PC-9 (cell line): ENCODE data around the gene SDK1. TPM values are rescaled to one million over a fixed set of nuclear protein-coding genes. Genes with fewer than 3 reads are reported as not detected.

Source experiments
- BruUV-seq: library from RNA; stranded (reverse); fragments of 400-500 nt; replicated peaks from 2 replicates; lab custom pipeline; 2021; lab: Mats Ljungman, UMichigan
- CTCF ChIA-PET: fragments of 300-600 bp; sonication (Branson Sonifier 250); formaldehyde crosslinking; loops from one replicate; lab custom pipeline; 2022; ENCODE audit warnings: antibody characterized with exemption; lab: Charles Lee
- POLR2A ChIA-PET: fragments of 300-600 bp; sonication (Branson Sonifier 250); formaldehyde crosslinking; loops from one replicate; lab custom pipeline; 2022; ENCODE audit warnings: antibody characterized with exemption; ENCODE audit not compliant: unreplicated experiment; lab: Charles Lee
- DNase-seq, 2 experiments: peaks; one replicate each; pipeline versions ENCODE4 v3.0.0 to v3.0.0-alpha.2; 2015 to 2022; ENCODE audit warnings: mixed read lengths in 1 of 2
- H2AFZ ChIP-seq: fragments of 200-600 bp; sonication (generic); 2 replicates; pipeline ENCODE4 v1.8.1; 2017; ENCODE audit warnings: antibody characterized with exemption
- H3F3A ChIP-seq: fragments of 200-600 bp; sonication (generic); 2 replicates; pipeline ENCODE4 v1.8.1; 2017; ENCODE audit warnings: antibody characterized with exemption, mild to moderate bottlenecking, low read depth; ENCODE audit not compliant: insufficient read depth
- H3K27ac ChIP-seq: fragments of 200-600 bp; sonication (generic); 2 replicates; pipeline ENCODE4 v1.6.1; 2016; ENCODE audit warnings: mixed run types
- H3K27me3 ChIP-seq: fragments of 200-600 bp; sonication (generic); 2 replicates; pipeline ENCODE4 v1.6.1; 2016; ENCODE audit warnings: low read depth, mixed run types; ENCODE audit not compliant: insufficient read depth
- H3K36me3 ChIP-seq: fragments of 200-600 bp; sonication (generic); 2 replicates; pipeline ENCODE4 v1.6.1; 2016; ENCODE audit warnings: low read depth, mixed run types
- H3K4me1 ChIP-seq: fragments of 200-600 bp; sonication (generic); replicated peaks from 2 replicates; pipeline ENCODE4 v1.6.1; 2016; ENCODE audit warnings: mixed run types; ENCODE audit not compliant: insufficient read depth
- H3K4me2 ChIP-seq: fragments of 200-600 bp; sonication (generic); 2 replicates; pipeline ENCODE4 v1.6.1; 2017; ENCODE audit warnings: mixed run types
- H3K4me3 ChIP-seq: fragments of 200-600 bp; sonication (generic); 2 replicates; pipeline ENCODE4 v1.6.1; 2016; ENCODE audit warnings: mixed run types
- H3K79me2 ChIP-seq: fragments of 200-600 bp; sonication (generic); 2 replicates; pipeline ENCODE4 v1.6.1; 2017; ENCODE audit warnings: low read depth, mixed run types
- H3K9me2 ChIP-seq: fragments of 200-600 bp; sonication (generic); 2 replicates; pipeline ENCODE4 v1.8.1; 2017; ENCODE audit warnings: mild to moderate bottlenecking; ENCODE audit not compliant: insufficient read depth
- H3K9me3 ChIP-seq: fragments of 200-600 bp; sonication (generic); 2 replicates; pipeline ENCODE4 v1.8.1; 2016; ENCODE audit warnings: low read depth; ENCODE audit not compliant: insufficient read depth
- H4K20me1 ChIP-seq: fragments of 200-600 bp; sonication (generic); 2 replicates; pipeline ENCODE4 v1.8.1; 2017; ENCODE audit not compliant: insufficient read depth
- CTCF ChIP-seq: fragments of 200-600 bp; sonication (generic); conservative IDR thresholded peaks from 2 replicates; pipeline ENCODE4 v1.6.1; 2017; ENCODE audit warnings: mixed run types, antibody characterized with exemption, mild to moderate bottlenecking, moderate library complexity
- EZH2 ChIP-seq: fragments of 200-600 bp; sonication (generic); IDR thresholded peaks from 2 replicates; pipeline ENCODE4 v1.8.0; 2017; ENCODE audit warnings: antibody characterized with exemption, low read depth
- intact Hi-C: fragments of 100-400 bp; cut with micrococcal nuclease; formaldehyde crosslinking; loops from one replicate; pipeline ENCODE4 v1.10.0; 2022; ENCODE audit not compliant: unreplicated experiment
- total RNA-seq: library from RNA; stranded (reverse); gene quantifications from 2 replicates; pipeline ENCODE4 v1.2.3, GENCODE V29; 2021

The SDK1 gene
- total RNA-seq, 1 experiment from 2014 or later: not detected

DNA sequence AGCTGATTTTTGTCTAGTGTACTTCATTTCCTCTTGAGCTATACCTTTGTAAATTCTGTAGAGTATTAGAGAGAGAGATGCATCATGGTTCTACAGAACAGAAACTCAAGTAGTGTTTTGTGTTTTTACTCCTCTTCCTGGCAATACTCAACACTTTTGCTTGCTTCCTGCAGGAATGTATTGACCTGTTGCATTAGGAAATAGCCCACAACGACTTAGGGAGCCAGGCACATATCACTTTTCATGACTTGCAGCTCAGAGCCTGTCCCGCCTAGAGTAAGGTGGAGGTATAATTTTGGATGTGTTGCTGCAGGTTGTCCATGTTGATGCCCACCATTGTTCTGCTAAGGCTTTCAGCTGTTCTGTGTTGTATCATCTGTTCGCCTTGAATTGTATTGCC lies 216.3 kb downstream of the SDK1 start:
- Histone ChIP-seq H3K4me3 (no peak overlapping the region), H3K27ac (no peak overlapping the region), H3K4me1 (no peaks in the 10 kb centered on the region), H4K20me1 (no peaks in the 10 kb centered on the region), H3K4me2 (no peak overlapping the region), H3K27me3 (peaks cover 22% of the 10 kb centered on the region), H3K9me2 (no peaks in the 10 kb centered on the region), H2AFZ (no peak overlapping the region), H3K9me3 (no peaks in the 10 kb centered on the region), H3K36me3 (no peaks in the 10 kb centered on the region), H3F3A (no peaks in the 10 kb centered on the region), H3K79me2 (no peaks in the 10 kb centered on the region)
- ChIA-PET POLR2A (no interaction called here), CTCF (no interaction called here)
- intact Hi-C loops: no loop called here
- TF ChIP-seq CTCF (no peak), EZH2 (no peak)
- DNase-seq: no peak
- no TSS peak for BruUV-seq

DNA sequence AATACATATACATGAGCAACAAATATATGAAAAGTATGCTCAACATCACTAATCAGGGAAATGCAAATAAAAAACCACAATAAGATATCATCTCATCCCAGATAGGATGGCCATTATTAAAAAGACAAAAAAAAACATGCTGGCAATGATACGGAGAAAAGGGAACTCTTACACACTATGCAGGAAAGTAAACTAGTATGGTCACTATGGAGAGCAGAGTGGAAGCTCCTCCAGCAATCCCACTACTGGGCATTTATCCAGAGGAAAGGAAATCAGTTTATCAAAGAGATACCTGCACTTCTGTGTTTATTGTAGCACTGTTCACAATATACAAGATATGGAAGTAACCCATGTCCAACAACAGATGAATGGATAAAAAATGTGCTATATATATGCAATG lies 217.5 kb downstream of the SDK1 start:
- BruUV-seq: no TSS peak
- CTCF ChIA-PET: no interaction called here
- POLR2A ChIA-PET: interaction anchor here (0.7 kb wide), 1 partner anchor 115 kb away, joined by 9 read pairs; no protein-coding TSS in a partner anchor

GRCh38 chr7:3520206-3520605 lies 219.2 kb downstream of the SDK1 start:
- ChIA-PET CTCF (no interaction called here), POLR2A (no interaction called here)
- no peaks in the 10 kb centered on the region for H4K20me1 ChIP-seq
- H3K9me3 ChIP-seq: no peaks in the 10 kb centered on the region
- H3K36me3 ChIP-seq: no peaks in the 10 kb centered on the region
- no TSS peak for BruUV-seq
- intact Hi-C loops: no loop called here
- H3K79me2 ChIP-seq: no peaks in the 10 kb centered on the region
- no peak for TF ChIP-seq EZH2
- TF ChIP-seq CTCF: no peak
- H3K27ac ChIP-seq: no peak overlapping the region
- no peak overlapping the region for H2AFZ ChIP-seq
- no peaks in the 10 kb centered on the region for H3F3A ChIP-seq
- H3K4me3 ChIP-seq: no peak overlapping the region
- H3K4me1 ChIP-seq: no peaks in the 10 kb centered on the region
- H3K4me2 ChIP-seq: no peak overlapping the region
- no peaks in the 10 kb centered on the region for H3K9me2 ChIP-seq
- no peak for DNase-seq
- peaks cover 41% of the 10 kb centered on the region for H3K27me3 ChIP-seq

More for the DNA sequence above, 217.5 kb downstream of the SDK1 start:
- Histone ChIP-seq H3K4me2 (no peak overlapping the region), H3K36me3 (no peaks in the 10 kb centered on the region), H4K20me1 (no peaks in the 10 kb centered on the region), H3K9me2 (no peaks in the 10 kb centered on the region), H3K27me3 (peaks cover 27% of the 10 kb centered on the region), H3K9me3 (no peaks in the 10 kb centered on the region), H3K4me3 (no peak overlapping the region), H3F3A (no peaks in the 10 kb centered on the region), H3K27ac (no peak overlapping the region), H3K79me2 (no peaks in the 10 kb centered on the region), H2AFZ (no peak overlapping the region), H3K4me1 (no peaks in the 10 kb centered on the region)
- no peak for DNase-seq
- TF ChIP-seq EZH2: no peak
- no peak for TF ChIP-seq CTCF
- intact Hi-C loops: no loop called here
